NCI-H2107 treated with DMSO at 0.1 percent for 48 hours (cell line): Measurements from ENCODE around the gene SEC23A.
"Not testable (repeated sequence)": the region's sequence is repeated elsewhere in the genome, so short reads cannot be mapped to it uniquely, and the experiment has no call there.

Experiments used
- DNase-seq: peaks from one replicate; lab custom pipeline; 2025; ENCODE audit not compliant: unreplicated experiment; lab: John Stamatoyannopoulos, UW

SEC23A gene

GRCh38 chr14:39102969-39103957 lies at the start of gene SEC23A:
SEC23A (minus strand) TSS chr14:39103235; CDS start chr14:39096118, 7,117 bp downstream.
- DNase-seq, result peak; percentile 55

DNA sequence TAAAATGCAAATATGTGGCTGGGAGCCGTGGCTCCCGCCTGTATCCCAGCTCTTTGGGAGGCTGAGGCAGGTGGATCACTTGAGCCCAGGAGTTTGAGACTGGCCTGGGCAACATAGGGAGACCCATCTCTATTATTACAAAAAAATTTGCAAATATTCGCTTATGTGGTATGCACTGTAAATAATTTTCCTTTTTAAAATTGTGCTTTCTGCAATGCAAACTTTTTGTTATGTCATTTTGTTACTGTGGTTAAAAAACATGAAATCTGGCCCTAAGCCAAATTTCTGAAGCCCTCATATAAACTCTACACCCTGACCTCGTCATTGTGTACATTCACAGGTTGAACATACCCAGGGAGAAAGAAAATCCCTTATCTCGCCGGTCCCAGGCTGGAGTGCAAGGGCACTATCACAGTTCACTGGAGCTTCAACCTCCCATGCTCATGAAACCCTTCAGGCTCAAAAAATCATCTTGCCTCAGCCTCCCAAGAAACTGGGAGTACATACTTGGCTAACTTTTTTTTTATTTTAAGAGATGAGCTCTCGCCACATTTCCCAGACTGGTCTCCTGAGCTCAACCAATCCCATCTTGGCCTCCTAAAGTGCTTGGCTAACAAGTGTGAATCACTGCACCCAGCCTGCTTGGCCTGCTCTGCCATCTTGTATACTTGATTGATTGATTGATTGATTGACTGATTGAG lies 42.4 kb upstream of the SEC23A start:
- no peak for DNase-seq

DNA sequence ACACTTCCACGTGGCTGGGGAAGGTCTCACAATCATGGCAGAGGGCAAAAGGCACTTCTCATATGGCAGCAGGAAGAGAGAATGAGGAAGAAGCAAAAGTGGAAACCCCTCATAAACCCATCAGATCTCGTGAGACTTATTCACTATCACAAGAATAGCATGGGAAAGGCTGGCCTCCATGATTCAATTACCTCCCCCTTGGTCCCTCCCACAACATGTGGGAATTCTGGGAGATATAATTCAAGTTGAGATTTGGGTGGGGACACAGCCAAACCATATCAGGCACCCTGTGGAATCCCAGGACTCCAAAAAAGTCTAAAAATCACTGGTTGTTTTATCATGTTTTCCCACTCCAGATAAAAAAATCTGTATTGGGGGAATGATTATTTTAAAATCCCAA lies 40.2 kb upstream of the SEC23A start:
- DNase-seq, result not testable (repeated sequence)

- not testable (repeated sequence) for DNase-seq
Observed at GRCh38 chr14:39141623-39142022, 38.6 kb upstream of the SEC23A start.

DNA sequence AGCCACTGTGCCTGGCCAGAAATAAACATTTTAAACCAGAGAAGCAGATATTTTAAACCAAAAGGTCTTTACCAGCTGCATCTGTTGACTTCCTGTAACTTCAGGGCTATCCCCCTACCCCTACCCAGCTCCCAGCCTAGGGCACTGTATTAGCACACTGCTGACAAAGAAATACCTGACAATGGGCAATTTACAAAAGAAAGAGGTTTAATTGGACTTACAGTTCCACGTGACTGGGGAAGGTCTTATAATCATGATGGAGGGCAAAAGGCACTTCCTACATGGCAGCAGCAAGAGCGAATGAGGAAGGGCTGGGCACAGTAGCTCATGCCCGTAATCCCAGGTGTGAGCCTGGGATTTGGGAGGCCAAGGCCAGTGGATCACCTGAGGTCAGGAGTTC lies 37.1 kb upstream of the SEC23A start:
- no peak for DNase-seq

- DNase-seq, result no peak
Observed at GRCh38 chr14:39138440-39138839, 35.4 kb upstream of the SEC23A start.

- not testable (repeated sequence) for DNase-seq
Observed at GRCh38 chr14:39137835-39138234, 34.8 kb upstream of the SEC23A start.

DNA sequence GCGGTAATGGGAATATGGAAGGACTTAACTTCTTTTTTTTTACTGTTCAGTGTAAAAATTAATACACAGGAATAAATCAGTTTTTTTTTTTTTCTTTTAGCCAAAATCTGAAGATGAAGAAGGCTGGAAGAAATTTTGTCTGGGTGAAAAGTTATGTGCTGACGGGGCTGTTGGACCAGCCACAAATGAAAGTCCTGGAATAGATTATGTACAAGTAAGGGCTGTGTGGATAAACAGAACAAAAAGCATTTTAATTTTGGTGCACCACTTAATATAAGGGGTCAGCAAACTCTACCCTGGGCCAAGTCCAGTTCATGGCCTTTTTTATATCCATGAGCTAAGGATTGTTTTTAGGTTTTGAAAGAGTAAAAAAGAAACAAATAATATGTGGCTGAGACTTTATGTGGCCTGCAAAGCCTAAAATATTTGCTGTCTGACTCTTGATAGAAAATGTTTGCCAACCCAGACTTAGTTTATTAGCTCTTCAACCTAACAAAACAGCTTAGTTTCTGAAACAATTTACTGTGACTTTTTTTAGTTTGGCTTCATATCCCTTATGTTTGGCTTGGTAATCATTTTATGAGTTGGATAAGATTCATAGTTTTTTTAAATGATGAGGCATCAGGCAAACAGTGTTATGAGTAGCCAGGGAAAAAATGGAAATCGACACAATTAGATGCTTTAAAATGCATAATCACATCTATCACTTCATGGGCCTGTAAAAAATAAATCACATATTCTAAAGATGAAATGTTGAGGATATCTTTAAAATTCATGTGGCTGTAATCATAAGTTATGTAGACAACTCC lies 19.5 kb upstream of the SEC23A start:
- DNase-seq, result no peak

- peak; percentile 98 for DNase-seq
Observed at GRCh38 chr14:39114073-39114838, 11.2 kb upstream of the SEC23A start, which contains the start of gene GEMIN2. GEMIN2 (plus strand) TSS chr14:39114323; CDS start chr14:39114339, 16 bp downstream.

DNA sequence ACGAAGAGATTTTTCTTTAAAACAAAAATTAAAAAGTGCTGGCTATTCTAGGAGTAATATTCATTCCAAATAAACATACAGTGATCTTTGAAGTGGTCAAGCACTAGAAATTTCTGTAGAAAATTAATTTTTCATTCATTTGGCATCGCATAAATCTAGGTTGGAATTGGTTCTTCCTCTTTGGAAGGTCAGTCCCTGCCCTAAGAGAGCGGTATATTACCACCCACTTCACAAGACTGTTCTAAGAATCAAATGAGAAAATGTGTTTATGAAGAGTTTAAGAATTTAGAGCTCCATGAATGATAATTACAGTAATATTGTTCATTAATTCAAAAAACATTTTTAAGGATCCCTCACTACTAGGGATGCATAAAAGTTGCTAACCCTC lies 10.6 kb upstream of the SEC23A start:
- DNase-seq, result peak; percentile 34

- DNase-seq, result no peak
Observed at GRCh38 chr14:39109893-39110715, 7.1 kb upstream of the SEC23A start.

GRCh38 chr14:39108791-39109190 lies 5.8 kb upstream of the SEC23A start:
- no peak for DNase-seq

GRCh38 chr14:39107591-39107996 lies 4.6 kb upstream of the SEC23A start:
- peak; percentile 66 for DNase-seq

DNA sequence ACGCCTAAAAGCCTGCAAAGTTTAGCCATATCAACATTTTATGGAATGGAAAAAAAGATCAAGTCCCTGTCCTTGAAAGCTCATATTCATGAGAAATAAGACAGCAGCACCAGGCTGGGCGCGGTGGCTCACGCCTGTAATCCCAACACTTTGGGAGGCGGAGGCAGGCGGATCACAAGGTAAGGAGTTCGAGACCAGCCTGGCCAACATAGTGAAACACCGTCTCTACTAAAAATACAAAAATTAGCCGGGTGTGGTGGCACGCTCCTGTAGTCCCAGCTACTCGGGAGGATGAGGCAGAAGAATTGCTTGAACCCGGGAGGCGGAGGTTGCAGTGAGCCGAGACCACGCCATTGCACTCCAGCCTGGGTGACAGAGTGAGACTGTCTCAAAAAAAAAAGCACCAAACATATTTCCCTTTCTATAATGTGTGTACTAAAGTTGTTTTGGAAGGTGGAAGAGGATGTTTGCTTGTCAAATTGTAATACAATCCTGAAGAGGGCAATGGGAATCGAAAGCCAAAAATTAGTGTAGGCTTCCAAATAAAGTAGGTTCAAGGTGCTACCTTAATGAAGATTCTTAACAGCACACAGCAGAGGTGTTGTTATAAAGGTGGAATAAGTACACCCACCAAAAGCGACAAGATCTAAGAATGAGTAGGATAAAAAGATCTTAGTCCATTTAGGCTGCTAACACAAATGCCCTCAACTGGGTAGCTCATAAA lies 1.2 kb upstream of the SEC23A start:
- DNase-seq, result not testable (repeated sequence)

- DNase-seq, result peak; percentile 37
Observed at GRCh38 chr14:39102265-39102968, 618 bp downstream of the SEC23A start.

- DNase-seq, result no peak
Observed at GRCh38 chr14:39099748-39100147, 3.3 kb downstream of the SEC23A start.

GRCh38 chr14:39099215-39099614 lies 3.8 kb downstream of the SEC23A start:
- not testable (repeated sequence) for DNase-seq

- DNase-seq, result no peak
Observed at GRCh38 chr14:39097159-39097558, 5.9 kb downstream of the SEC23A start.
